HG03565 (cell line): ENCODE measurements around the gene CFAP53.
"Not testable (repeated sequence)": the region's sequence is repeated elsewhere in the genome, so short reads cannot be mapped to it uniquely, and the experiment has no call there.

Source experiments
- ATAC-seq: cut with Tn5 transposase; IDR thresholded peaks from one replicate; pipeline ENCODE4 v1.9.1; 2021; ENCODE audit warnings: mild to moderate bottlenecking, moderate library complexity; ENCODE audit not compliant: unreplicated experiment

Gene CFAP53

GRCh38 chr18:50273203-50274043 lies 7.1 kb upstream of the CFAP53 start:
- ATAC-seq: no peak

GRCh38 chr18:50272568-50272967 lies 6.3 kb upstream of the CFAP53 start:
- no peak for ATAC-seq

GRCh38 chr18:50268022-50268747 lies 1.9 kb upstream of the CFAP53 start:
- peak; percentile 71 for ATAC-seq

- no peak for ATAC-seq
Measured at GRCh38 chr18:50262977-50263376, 3.3 kb downstream of the CFAP53 start.

GRCh38 chr18:50250935-50251334 lies 15.4 kb downstream of the CFAP53 start:
- ATAC-seq: no peak

GRCh38 chr18:50249576-50249975 lies 16.7 kb downstream of the CFAP53 start:
- no peak for ATAC-seq

GRCh38 chr18:50247561-50247960 lies 18.7 kb downstream of the CFAP53 start:
- ATAC-seq: no peak

GRCh38 chr18:50241768-50242167 lies 24.5 kb downstream of the CFAP53 start:
- ATAC-seq: not testable (repeated sequence)

GRCh38 chr18:50240080-50240563 lies 26.2 kb downstream of the CFAP53 start:
- no peak for ATAC-seq

GRCh38 chr18:50232419-50232818 lies 33.9 kb downstream of the CFAP53 start:
- no peak for ATAC-seq

GRCh38 chr18:50231621-50232020 lies 34.7 kb downstream of the CFAP53 start:
- ATAC-seq: no peak

GRCh38 chr18:50220249-50220648 lies 46.0 kb downstream of the CFAP53 start:
- not testable (repeated sequence) for ATAC-seq

GRCh38 chr18:50218432-50219197 lies 47.7 kb downstream of the CFAP53 start:
- ATAC-seq: no peak

GRCh38 chr18:50209311-50209710 lies 57.0 kb downstream of the CFAP53 start:
- no peak for ATAC-seq

GRCh38 chr18:50207722-50208121 lies 58.6 kb downstream of the CFAP53 start:
- ATAC-seq: no peak

GRCh38 chr18:50203801-50204604 lies 62.3 kb downstream of the CFAP53 start:
- ATAC-seq: no peak

GRCh38 chr18:50201476-50202018 lies 64.7 kb downstream of the CFAP53 start:
- ATAC-seq: no peak

- ATAC-seq: no peak
Measured at GRCh38 chr18:50199921-50200320, 66.4 kb downstream of the CFAP53 start.

GRCh38 chr18:50199346-50199855 lies 66.9 kb downstream of the CFAP53 start:
- no peak for ATAC-seq

- no peak for ATAC-seq
Measured at GRCh38 chr18:50196261-50196660, 70.0 kb downstream of the CFAP53 start.
